ENCODE data around the gene DRGX.

The DRGX gene

GRCh38 chr10:49369216-49370162 is 26.4 kb downstream of the DRGX start:
- Histone ChIP-seq H2AK5ac (ENCODE audit: low read length) (no peak overlapping the region), H3K18ac (ENCODE audit: low read length) (no peak overlapping the region), H2BK5ac (ENCODE audit: low read depth, low read length, poor library complexity) (no peak overlapping the region), H3K79me2 (ENCODE audit: control insufficient read depth, insufficient read depth, low read length, poor library complexity) (no peaks in the 10 kb centered on the region), H2AFZ (ENCODE audit: insufficient read depth, low read length, poor library complexity) (no peak overlapping the region), H3K9ac (ENCODE audit: low read length) (no peak overlapping the region), H3K9me3 (ENCODE audit: insufficient read depth, low read depth, low read length) (peaks cover 1% of the 10 kb centered on the region), H3K4ac (ENCODE audit: low read depth, low read length) (no peak overlapping the region), H3K36me3 (ENCODE audit: control insufficient read depth in 1 of 2, insufficient read depth in 2 of 2, low read length in 2 of 2) (no peaks in the 10 kb centered on the region), H2BK120ac (ENCODE audit: insufficient read depth, low read length, poor library complexity) (no peak overlapping the region), H3K4me2 (ENCODE audit: low read length) (no peak overlapping the region), H3K4me1 (ENCODE audit: control insufficient read depth in 1 of 2, insufficient read depth in 2 of 2, low read length in 2 of 2) (peaks cover 2 to 8% of the 10 kb centered on the region in 2 experiments), H3K23ac (ENCODE audit: low read length) (no peak overlapping the region), H4K12ac (ENCODE audit: low read depth, low read length) (no peak overlapping the region), H4K8ac (ENCODE audit: low read depth, low read length) (no peak overlapping the region), H2BK12ac (ENCODE audit: low read length) (no peak overlapping the region), H3K14ac (ENCODE audit: low read length) (no peak overlapping the region), H3K4me3 (ENCODE audit: low read depth, low read length) (no peak overlapping the region), H3K27me3 (ENCODE audit: insufficient read depth, low read length) (no peaks in the 10 kb centered on the region), H4K91ac (ENCODE audit: low read depth, low read length) (no peak overlapping the region), H3K79me1 (ENCODE audit: low read length) (no peaks in the 10 kb centered on the region), H3K27ac (ENCODE audit: low read depth, low read length) (no peak overlapping the region)
- no peak for DNase-seq
- WGBS (ENCODE audit: extremely low coverage, insufficient coverage, insufficient read length) = no CpG with 5 or more reads among the region's 14 CpGs

GRCh38 chr10:49368256-49368655 is 27.6 kb downstream of the DRGX start:
- no CpG with 5 or more reads among the region's 4 CpGs for WGBS (ENCODE audit: extremely low coverage, insufficient coverage, insufficient read length)
- H3K27ac ChIP-seq (ENCODE audit: low read depth, low read length) = no peak overlapping the region
- no peak overlapping the region for H3K9ac ChIP-seq (ENCODE audit: low read length)
- no peak overlapping the region for H3K4ac ChIP-seq (ENCODE audit: low read depth, low read length)
- H3K14ac ChIP-seq (ENCODE audit: low read length) = no peak overlapping the region
- H4K8ac ChIP-seq (ENCODE audit: low read depth, low read length) = no peak overlapping the region
- no peak for DNase-seq
- no peak overlapping the region for H4K12ac ChIP-seq (ENCODE audit: low read depth, low read length)
- H3K4me2 ChIP-seq (ENCODE audit: low read length) = no peak overlapping the region
- no peak overlapping the region for H3K18ac ChIP-seq (ENCODE audit: low read length)
- no peaks in the 10 kb centered on the region for H3K79me1 ChIP-seq (ENCODE audit: low read length)
- peaks cover 1% of the 10 kb centered on the region for H3K9me3 ChIP-seq (ENCODE audit: insufficient read depth, low read depth, low read length)
- no peak overlapping the region for H3K4me3 ChIP-seq (ENCODE audit: low read depth, low read length)
- H3K27me3 ChIP-seq (ENCODE audit: insufficient read depth, low read length) = no peaks in the 10 kb centered on the region
- H3K79me2 ChIP-seq (ENCODE audit: control insufficient read depth, insufficient read depth, low read length, poor library complexity) = no peaks in the 10 kb centered on the region
- no peak overlapping the region for H3K23ac ChIP-seq (ENCODE audit: low read length)
- H2BK5ac ChIP-seq (ENCODE audit: low read depth, low read length, poor library complexity) = no peak overlapping the region
- H3K4me1 ChIP-seq (ENCODE audit: control insufficient read depth in 1 of 2, insufficient read depth in 2 of 2, low read length in 2 of 2) = peaks cover 2 to 8% of the 10 kb centered on the region in 2 experiments
- no peak overlapping the region for H2AK5ac ChIP-seq (ENCODE audit: low read length)
- H3K36me3 ChIP-seq (ENCODE audit: control insufficient read depth in 1 of 2, insufficient read depth in 2 of 2, low read length in 2 of 2) = no peaks in the 10 kb centered on the region
- H2BK12ac ChIP-seq (ENCODE audit: low read length) = no peak overlapping the region
- H2BK120ac ChIP-seq (ENCODE audit: insufficient read depth, low read length, poor library complexity) = no peak overlapping the region
- H2AFZ ChIP-seq (ENCODE audit: insufficient read depth, low read length, poor library complexity) = no peak overlapping the region
- H4K91ac ChIP-seq (ENCODE audit: low read depth, low read length) = no peak overlapping the region

GRCh38 chr10:49367600-49367999 is 28.3 kb downstream of the DRGX start:
- H3K79me1 ChIP-seq (ENCODE audit: low read length) = no peaks in the 10 kb centered on the region
- no peak overlapping the region for H4K8ac ChIP-seq (ENCODE audit: low read depth, low read length)
- peaks cover 1% of the 10 kb centered on the region for H3K9me3 ChIP-seq (ENCODE audit: insufficient read depth, low read depth, low read length)
- no peaks in the 10 kb centered on the region for H3K27me3 ChIP-seq (ENCODE audit: insufficient read depth, low read length)
- H3K36me3 ChIP-seq (ENCODE audit: control insufficient read depth in 1 of 2, insufficient read depth in 2 of 2, low read length in 2 of 2) = no peaks in the 10 kb centered on the region
- no peak overlapping the region for H3K4ac ChIP-seq (ENCODE audit: low read depth, low read length)
- no CpG with 5 or more reads among the region's 5 CpGs for WGBS (ENCODE audit: extremely low coverage, insufficient coverage, insufficient read length)
- no peak overlapping the region for H2BK12ac ChIP-seq (ENCODE audit: low read length)
- H2AFZ ChIP-seq (ENCODE audit: insufficient read depth, low read length, poor library complexity) = no peak overlapping the region
- no peak overlapping the region for H2BK120ac ChIP-seq (ENCODE audit: insufficient read depth, low read length, poor library complexity)
- no peaks in the 10 kb centered on the region for H3K79me2 ChIP-seq (ENCODE audit: control insufficient read depth, insufficient read depth, low read length, poor library complexity)
- H3K9ac ChIP-seq (ENCODE audit: low read length) = no peak overlapping the region
- no peak overlapping the region for H2AK5ac ChIP-seq (ENCODE audit: low read length)
- H3K4me2 ChIP-seq (ENCODE audit: low read length) = no peak overlapping the region
- H3K23ac ChIP-seq (ENCODE audit: low read length) = no peak overlapping the region
- H3K4me3 ChIP-seq (ENCODE audit: low read depth, low read length) = no peak overlapping the region
- H2BK5ac ChIP-seq (ENCODE audit: low read depth, low read length, poor library complexity) = no peak overlapping the region
- no peak overlapping the region for H4K12ac ChIP-seq (ENCODE audit: low read depth, low read length)
- H3K18ac ChIP-seq (ENCODE audit: low read length) = no peak overlapping the region
- H3K27ac ChIP-seq (ENCODE audit: low read depth, low read length) = no peak overlapping the region
- H4K91ac ChIP-seq (ENCODE audit: low read depth, low read length) = no peak overlapping the region
- no peak overlapping the region for H3K14ac ChIP-seq (ENCODE audit: low read length)
- peaks cover 2 to 8% of the 10 kb centered on the region in 2 experiments for H3K4me1 ChIP-seq (ENCODE audit: control insufficient read depth in 1 of 2, insufficient read depth in 2 of 2, low read length in 2 of 2)
- no peak for DNase-seq

- no peak for DNase-seq
- H3K79me2 ChIP-seq (ENCODE audit: control insufficient read depth, insufficient read depth, low read length, poor library complexity) = no peaks in the 10 kb centered on the region
- no peak overlapping the region for H3K18ac ChIP-seq (ENCODE audit: low read length)
- H3K4me1 ChIP-seq (ENCODE audit: control insufficient read depth in 1 of 2, insufficient read depth in 2 of 2, low read length in 2 of 2) = peaks cover 2 to 8% of the 10 kb centered on the region in 2 experiments
- H2BK5ac ChIP-seq (ENCODE audit: low read depth, low read length, poor library complexity) = no peak overlapping the region
- WGBS (ENCODE audit: extremely low coverage, insufficient coverage, insufficient read length) = no CpG with 5 or more reads among the region's 4 CpGs
- H3K4me3 ChIP-seq (ENCODE audit: low read depth, low read length) = no peak overlapping the region
- H3K9me3 ChIP-seq (ENCODE audit: insufficient read depth, low read depth, low read length) = no peaks in the 10 kb centered on the region
- H3K27ac ChIP-seq (ENCODE audit: low read depth, low read length) = no peak overlapping the region
- no peaks in the 10 kb centered on the region for H3K27me3 ChIP-seq (ENCODE audit: insufficient read depth, low read length)
- H3K4ac ChIP-seq (ENCODE audit: low read depth, low read length) = no peak overlapping the region
- no peak overlapping the region for H3K9ac ChIP-seq (ENCODE audit: low read length)
- no peak overlapping the region for H4K12ac ChIP-seq (ENCODE audit: low read depth, low read length)
- no peak overlapping the region for H4K91ac ChIP-seq (ENCODE audit: low read depth, low read length)
- no peak overlapping the region for H4K8ac ChIP-seq (ENCODE audit: low read depth, low read length)
- no peak overlapping the region for H2BK120ac ChIP-seq (ENCODE audit: insufficient read depth, low read length, poor library complexity)
- no peak overlapping the region for H3K4me2 ChIP-seq (ENCODE audit: low read length)
- no peak overlapping the region for H2AK5ac ChIP-seq (ENCODE audit: low read length)
- H3K23ac ChIP-seq (ENCODE audit: low read length) = no peak overlapping the region
- H3K36me3 ChIP-seq (ENCODE audit: control insufficient read depth in 1 of 2, insufficient read depth in 2 of 2, low read length in 2 of 2) = no peaks in the 10 kb centered on the region
- H3K14ac ChIP-seq (ENCODE audit: low read length) = no peak overlapping the region
- no peak overlapping the region for H2BK12ac ChIP-seq (ENCODE audit: low read length)
- no peaks in the 10 kb centered on the region for H3K79me1 ChIP-seq (ENCODE audit: low read length)
- no peak overlapping the region for H2AFZ ChIP-seq (ENCODE audit: insufficient read depth, low read length, poor library complexity)
Measured at GRCh38 chr10:49366460-49366859, 29.4 kb downstream of the DRGX start.
